Ectodermal cell (in vitro differentiated cells): ENCODE results near the gene MRPL17. TPM values are rescaled to one million over a fixed set of nuclear protein-coding genes. Genes with fewer than 3 reads are reported as not detected.
"Not testable (repeated sequence)": the region's sequence is repeated elsewhere in the genome, so short reads cannot be mapped to it uniquely, and the experiment has no call there.

Experiments used
- H3K27ac ChIP-seq: 2 replicates; pipeline ENCODE4 v1.7.0; 2013; ENCODE audit warnings: mild to moderate bottlenecking, low read depth, low read length; ENCODE audit not compliant: insufficient read depth, poor library complexity, severe bottlenecking
- H3K27me3 ChIP-seq: 2 replicates; pipeline ENCODE4 v1.7.0; 2013; ENCODE audit warnings: mild to moderate bottlenecking, low read length; ENCODE audit not compliant: insufficient read depth, control insufficient read depth, poor library complexity, severe bottlenecking
- H3K36me3 ChIP-seq: one replicate; pipeline ENCODE4 v1.7.0; 2013; ENCODE audit warnings: low read length; ENCODE audit not compliant: control insufficient read depth, insufficient read depth
- H3K4me1 ChIP-seq: one replicate; pipeline ENCODE4 v1.7.0; 2013; ENCODE audit warnings: low read length; ENCODE audit not compliant: control insufficient read depth, insufficient read depth
- H3K4me3 ChIP-seq: 2 replicates; pipeline ENCODE4 v1.7.0; 2013; ENCODE audit warnings: low read depth, low read length, control low read depth; ENCODE audit not compliant: insufficient read depth
- H3K9me3 ChIP-seq: 2 replicates; pipeline ENCODE4 v1.7.0; 2013; ENCODE audit warnings: mild to moderate bottlenecking, low read length, moderate library complexity; ENCODE audit not compliant: control insufficient read depth
- WGBS, 2 experiments: methylation state at CpG; one replicate each; pipeline ENCODE4 v1.1.7; 2013; ENCODE audit warnings: missing lambda C conversion rate in 2 of 2; 5-methylcytosine and 5-hydroxymethylcytosine counted together
- polyA plus RNA-seq, 4 experiments: library from polyadenylated mRNA; stranded (reverse); fragments of 50-300 nt; gene quantifications; one replicate each; pipeline ENCODE4 v1.2.3, GENCODE V29; 2013

MRPL17 gene
- polyA plus RNA-seq (2013, experiment 1 of 4) = 35.7 TPM
- polyA plus RNA-seq (2013, experiment 2 of 4) = 31.5 TPM
- 34.4 TPM for polyA plus RNA-seq (2013, experiment 3 of 4)
- polyA plus RNA-seq (2013, experiment 4 of 4) = 32.5 TPM

DNA sequence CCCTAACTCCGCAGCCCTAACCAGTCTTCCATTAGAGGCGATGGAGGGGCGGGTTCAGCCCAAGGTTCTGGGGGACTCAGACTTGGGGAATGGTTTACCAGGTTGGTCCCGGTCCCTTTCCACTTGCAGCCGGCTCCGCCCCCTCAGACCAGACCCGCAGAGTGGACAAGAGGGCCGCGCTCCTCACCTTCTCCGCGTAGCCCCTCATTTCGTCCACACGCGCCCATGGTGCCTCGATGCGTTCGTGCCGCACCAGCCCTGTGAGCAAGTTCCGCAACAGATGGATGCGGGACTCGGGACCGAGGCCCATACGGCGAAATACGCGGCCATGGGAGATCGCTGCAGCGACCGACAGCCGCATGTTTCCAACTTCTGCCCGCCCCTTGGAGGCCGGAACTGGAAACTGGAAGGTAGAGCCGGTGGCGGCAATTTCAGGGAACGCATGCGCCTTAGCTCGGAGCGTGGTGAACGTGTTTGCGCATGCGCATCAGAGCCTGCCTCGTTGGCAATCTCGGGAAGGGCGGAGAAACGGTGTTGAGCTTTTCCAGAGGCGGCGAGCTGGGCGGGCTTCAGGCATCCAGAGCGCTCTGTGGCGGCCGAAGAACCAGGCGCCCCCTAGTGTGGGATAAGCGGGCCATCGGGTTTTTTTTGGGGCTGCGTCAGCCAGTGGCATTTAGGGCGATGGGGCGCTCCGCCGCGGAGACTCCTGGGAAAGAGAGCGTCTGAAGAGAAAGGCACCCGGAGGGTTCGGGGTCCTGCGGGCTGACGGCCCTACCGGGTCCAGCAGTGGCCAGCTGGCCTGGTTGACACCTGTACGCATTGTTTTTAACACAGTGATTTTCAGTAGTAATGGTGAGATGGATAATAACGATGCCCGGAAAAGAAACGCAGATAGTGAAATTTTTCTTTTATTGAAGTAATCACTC is at the start of gene MRPL17:
Gene MRPL17, minus strand, starts transcription at position 405 of the 926 bp plus-strand sequence. Its CDS starts 44 bp downstream, at position 361.
- Histone ChIP-seq H3K27ac (peak within 1 kb of the TSS; percentile 90), H3K27me3 (no peaks in the 10 kb centered on the region), H3K4me3 (peak within 1 kb of the TSS; percentile 93), H3K4me1 (peaks cover 6% of the 10 kb centered on the region), H3K9me3 (no peaks in the 10 kb centered on the region), H3K36me3 (peaks cover 14% of the 10 kb centered on the region)
- 2 to 3% methylated on average over 70 of the region's 70 CpGs for WGBS, 2 experiments

DNA sequence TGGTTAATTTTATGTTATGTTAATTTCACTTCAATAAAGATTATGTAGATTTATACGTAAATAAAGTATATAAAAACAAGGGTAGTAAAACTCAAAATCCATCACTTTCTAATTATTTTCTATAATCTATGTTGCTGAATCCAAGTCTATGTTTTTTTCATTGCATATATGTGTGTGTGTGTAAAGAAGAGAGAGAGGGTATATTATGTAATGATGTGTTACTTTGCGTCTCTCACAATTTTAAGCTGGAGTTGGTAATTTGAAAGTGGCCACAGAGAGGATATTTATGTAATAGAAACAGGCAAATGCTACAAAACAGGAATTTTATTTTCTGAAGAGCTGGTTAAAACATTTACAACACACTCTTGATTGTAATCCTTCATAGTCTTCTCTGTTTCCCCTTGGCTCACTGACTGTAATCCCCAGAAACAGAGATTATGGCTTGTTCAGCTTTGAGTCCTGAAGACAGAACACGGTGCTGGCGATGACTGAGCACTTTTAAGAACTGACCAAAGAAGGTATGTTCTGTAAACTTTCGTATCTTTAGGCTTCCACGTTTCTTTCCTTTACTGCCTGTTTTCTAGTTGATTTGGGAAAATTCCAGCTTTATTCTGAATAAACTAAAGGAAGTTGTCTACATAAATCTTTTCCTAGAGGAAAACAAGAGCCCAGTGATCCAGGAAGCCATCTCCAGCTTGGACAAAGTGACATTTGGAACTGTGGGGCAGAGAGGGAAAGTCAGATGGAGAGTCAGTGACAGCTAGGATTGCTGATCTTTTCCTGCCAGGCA is 45.0 kb upstream of the MRPL17 start:
- 90 to 91% methylated on average over 5 of the region's 6 CpGs for WGBS, 2 experiments
- Histone ChIP-seq H3K4me1 (no peaks in the 10 kb centered on the region), H3K36me3 (no peaks in the 10 kb centered on the region), H3K27me3 (no peaks in the 10 kb centered on the region), H3K27ac (no peak overlapping the region), H3K4me3 (no peak overlapping the region), H3K9me3 (no peaks in the 10 kb centered on the region)

DNA sequence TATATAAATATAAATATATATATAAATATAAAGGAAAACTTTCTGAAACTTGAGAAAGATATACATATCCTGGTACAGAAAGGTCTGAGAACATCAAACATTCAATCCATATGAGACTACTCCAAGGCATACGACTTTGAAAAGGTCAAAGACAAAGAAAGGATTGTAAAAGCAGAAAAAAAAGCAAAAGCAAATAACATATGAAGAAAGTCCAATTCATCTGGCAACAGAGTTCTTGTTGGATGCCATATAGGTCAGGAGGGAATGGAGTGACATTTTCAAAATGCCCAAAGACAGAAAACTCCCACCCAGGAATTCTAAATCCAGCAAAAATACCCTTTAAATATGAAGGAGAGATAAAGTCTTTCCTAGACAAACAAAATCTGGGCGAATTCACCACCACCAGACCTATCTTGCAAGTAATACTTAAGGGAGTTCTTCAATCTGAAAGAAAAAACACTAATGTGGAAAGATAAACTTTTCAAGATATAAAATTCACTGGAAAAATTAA is 42.3 kb upstream of the MRPL17 start:
- Histone ChIP-seq H3K27ac (no peak overlapping the region), H3K9me3 (no peaks in the 10 kb centered on the region), H3K36me3 (no peaks in the 10 kb centered on the region), H3K4me1 (no peaks in the 10 kb centered on the region), H3K27me3 (no peaks in the 10 kb centered on the region), H3K4me3 (no peak overlapping the region)
- WGBS, 2 experiments = 71 to 86% methylated on average over 1 to 2 of the region's 2 CpGs

DNA sequence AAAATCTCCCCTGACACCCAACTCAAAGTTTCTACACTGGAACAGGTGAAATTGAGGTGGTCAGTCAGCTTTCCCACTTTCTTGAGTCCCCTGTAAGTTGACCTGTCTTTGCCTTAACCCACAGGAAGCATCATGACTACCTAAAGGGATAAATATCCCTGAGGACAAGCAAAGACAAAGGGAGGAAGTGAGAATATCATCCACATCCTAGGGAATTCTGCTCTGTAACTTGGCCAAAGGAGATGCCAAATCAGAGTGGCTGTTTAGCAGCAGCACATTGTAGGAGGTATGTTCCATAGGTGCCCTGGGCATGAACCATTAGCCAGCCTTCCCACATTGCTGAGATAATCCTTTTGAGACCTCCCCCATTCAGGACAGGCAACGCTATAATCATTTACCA is 40.9 kb upstream of the MRPL17 start:
- H3K36me3 ChIP-seq = no peaks in the 10 kb centered on the region
- no peak overlapping the region for H3K27ac ChIP-seq
- H3K4me3 ChIP-seq = no peak overlapping the region
- H3K4me1 ChIP-seq = no peaks in the 10 kb centered on the region
- H3K27me3 ChIP-seq = no peaks in the 10 kb centered on the region
- 82 to 100% methylated on average over 1 of the region's 1 CpG for WGBS, 2 experiments
- H3K9me3 ChIP-seq = no peaks in the 10 kb centered on the region

DNA sequence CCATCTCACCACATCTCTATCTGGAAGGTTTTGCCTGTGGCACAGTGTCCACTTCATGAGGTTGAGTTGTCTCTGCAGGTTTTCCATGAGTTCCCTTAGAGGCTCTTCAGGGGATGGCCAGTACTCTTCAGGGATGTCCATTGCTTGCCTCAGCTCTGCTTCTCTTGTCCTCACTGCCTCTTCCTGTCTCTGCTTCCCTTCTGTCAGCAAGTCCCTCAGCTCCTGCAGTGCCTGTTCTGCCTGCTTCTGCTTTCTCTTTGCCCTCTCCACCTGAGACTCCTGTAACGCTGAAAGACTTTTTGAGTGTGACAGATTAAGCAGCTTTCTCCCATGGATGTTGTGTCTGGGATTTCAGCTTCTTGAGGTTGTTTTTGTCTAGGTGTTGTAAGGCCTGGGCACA is 38.2 kb upstream of the MRPL17 start:
- no peaks in the 10 kb centered on the region for H3K27me3 ChIP-seq
- H3K4me3 ChIP-seq = no peak overlapping the region
- WGBS, 2 experiments = 92 to 100% methylated on average over 1 of the region's 1 CpG
- H3K9me3 ChIP-seq = no peaks in the 10 kb centered on the region
- H3K27ac ChIP-seq = no peak overlapping the region
- no peaks in the 10 kb centered on the region for H3K36me3 ChIP-seq
- no peaks in the 10 kb centered on the region for H3K4me1 ChIP-seq

DNA sequence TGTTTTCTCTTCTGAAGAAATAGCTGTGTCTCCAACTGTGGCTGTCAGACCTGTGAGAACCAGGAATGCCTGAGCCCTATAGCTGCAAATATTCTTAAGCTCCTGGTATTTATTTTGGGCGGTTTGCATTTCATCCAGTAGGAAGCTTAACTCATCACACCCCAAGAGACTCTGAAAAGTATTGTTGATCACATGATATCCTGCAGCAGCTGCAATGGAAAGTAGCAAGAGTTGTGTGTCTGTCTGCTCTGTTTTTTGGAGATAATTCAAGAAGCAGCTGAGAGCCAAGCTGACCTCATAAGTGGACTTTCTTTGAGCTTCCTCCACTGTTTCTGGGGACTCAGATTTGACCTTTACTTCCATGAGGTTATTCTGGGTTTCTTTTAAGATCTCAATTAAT is 36.4 kb upstream of the MRPL17 start:
- Histone ChIP-seq H3K4me3 (no peak overlapping the region), H3K9me3 (no peaks in the 10 kb centered on the region), H3K36me3 (no peaks in the 10 kb centered on the region), H3K4me1 (no peaks in the 10 kb centered on the region), H3K27ac (no peak overlapping the region), H3K27me3 (no peaks in the 10 kb centered on the region)
- 88 to 89% methylated on average over 1 of the region's 1 CpG for WGBS, 2 experiments

DNA sequence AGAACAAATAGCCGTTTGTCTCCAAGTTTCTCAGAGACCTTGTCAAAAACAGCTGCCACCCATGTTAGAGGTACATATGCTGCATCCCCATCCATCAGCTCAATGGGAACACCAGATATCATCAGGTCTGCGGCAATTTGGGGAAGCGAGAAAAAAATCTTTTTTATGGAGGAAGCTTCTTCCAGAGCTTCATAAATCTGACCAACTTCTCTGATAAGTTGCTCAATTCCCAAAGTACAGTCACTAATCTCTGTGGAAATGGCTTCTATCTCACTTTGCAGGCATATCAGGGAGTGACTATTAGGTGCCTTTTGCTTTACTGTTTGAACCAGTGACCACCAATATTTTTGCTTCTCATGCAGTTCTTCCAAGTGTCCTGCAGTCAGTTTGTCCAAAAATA is 34.3 kb upstream of the MRPL17 start:
- WGBS, 2 experiments = 94 to 98% methylated on average over 3 of the region's 3 CpGs
- H3K4me3 ChIP-seq = no peak overlapping the region
- no peaks in the 10 kb centered on the region for H3K4me1 ChIP-seq
- no peaks in the 10 kb centered on the region for H3K36me3 ChIP-seq
- H3K27ac ChIP-seq = no peak overlapping the region
- H3K9me3 ChIP-seq = peaks cover 2% of the 10 kb centered on the region
- H3K27me3 ChIP-seq = no peaks in the 10 kb centered on the region

DNA sequence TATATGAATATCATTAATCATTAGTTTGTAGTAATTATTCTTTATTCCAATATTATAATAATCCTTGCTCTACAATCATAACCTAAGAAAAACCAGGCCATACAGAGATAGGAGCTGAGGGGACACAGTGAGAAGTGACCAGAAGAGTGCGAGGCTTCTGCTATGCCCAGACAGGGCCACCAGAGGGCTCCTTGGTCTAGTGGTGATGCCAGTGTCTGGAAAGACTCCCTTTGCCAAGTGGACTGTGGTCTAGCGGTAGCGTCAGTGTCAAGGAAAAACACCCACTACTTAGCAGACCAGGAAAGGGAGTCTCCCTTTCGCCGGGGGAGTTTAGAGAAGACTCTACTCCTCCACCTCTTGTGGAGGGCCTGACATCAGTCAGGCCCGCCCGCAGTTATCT is 28.4 kb upstream of the MRPL17 start:
- H3K27me3 ChIP-seq, H3K4me3 ChIP-seq, H3K4me1 ChIP-seq, H3K36me3 ChIP-seq, H3K9me3 ChIP-seq, H3K27ac ChIP-seq: not testable (repeated sequence)
- WGBS, 2 experiments = 94 to 95% methylated on average over 7 of the region's 7 CpGs

DNA sequence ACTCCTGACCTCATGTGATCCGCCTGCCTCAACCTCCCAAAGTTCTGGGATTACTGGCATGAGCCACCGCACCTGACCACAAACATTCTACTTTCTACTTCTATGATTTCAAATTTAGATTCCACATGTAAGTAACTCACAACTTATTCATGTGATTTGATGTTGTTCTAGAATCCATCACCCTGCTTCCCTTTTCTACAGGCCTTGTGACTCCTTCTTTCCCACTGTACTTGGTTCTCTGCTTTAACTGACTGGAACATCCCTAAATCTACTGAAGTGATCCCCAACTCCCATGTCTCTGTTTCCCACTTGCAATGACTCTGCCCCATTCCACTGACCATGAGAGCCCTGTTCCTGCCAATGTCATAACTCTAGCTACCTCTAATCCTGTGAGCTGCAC is 25.7 kb upstream of the MRPL17 start:
- WGBS, 2 experiments = 92 to 94% methylated on average over 2 of the region's 2 CpGs
- H3K27ac ChIP-seq = no peak overlapping the region
- H3K27me3 ChIP-seq = no peaks in the 10 kb centered on the region
- H3K4me1 ChIP-seq = no peaks in the 10 kb centered on the region
- H3K9me3 ChIP-seq = peaks cover 2% of the 10 kb centered on the region
- no peaks in the 10 kb centered on the region for H3K36me3 ChIP-seq
- no peak overlapping the region for H3K4me3 ChIP-seq
